ENCODE results near the gene C10orf120.

DNA sequence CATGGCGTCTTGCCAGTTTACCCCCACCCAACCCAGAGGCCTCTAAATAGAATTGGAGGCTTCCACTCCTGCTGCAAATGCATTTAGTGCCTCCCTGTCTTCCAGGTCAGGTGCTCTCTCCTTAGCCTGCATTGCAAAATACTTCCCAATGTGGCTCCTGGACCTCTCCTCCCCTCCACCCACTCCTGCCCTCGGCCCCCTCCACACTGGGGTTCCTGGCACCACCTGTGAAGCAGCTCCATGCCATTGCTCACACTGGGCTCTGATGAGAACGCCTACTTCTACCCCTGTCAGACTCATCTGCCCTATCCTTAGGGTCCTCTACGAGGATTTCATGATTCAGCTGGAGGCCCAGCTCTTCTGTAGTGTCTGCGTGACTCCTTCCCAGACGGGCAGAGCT, 37.4 kb downstream of the C10orf120 start:
- TF ChIP-seq, protein P1, sequence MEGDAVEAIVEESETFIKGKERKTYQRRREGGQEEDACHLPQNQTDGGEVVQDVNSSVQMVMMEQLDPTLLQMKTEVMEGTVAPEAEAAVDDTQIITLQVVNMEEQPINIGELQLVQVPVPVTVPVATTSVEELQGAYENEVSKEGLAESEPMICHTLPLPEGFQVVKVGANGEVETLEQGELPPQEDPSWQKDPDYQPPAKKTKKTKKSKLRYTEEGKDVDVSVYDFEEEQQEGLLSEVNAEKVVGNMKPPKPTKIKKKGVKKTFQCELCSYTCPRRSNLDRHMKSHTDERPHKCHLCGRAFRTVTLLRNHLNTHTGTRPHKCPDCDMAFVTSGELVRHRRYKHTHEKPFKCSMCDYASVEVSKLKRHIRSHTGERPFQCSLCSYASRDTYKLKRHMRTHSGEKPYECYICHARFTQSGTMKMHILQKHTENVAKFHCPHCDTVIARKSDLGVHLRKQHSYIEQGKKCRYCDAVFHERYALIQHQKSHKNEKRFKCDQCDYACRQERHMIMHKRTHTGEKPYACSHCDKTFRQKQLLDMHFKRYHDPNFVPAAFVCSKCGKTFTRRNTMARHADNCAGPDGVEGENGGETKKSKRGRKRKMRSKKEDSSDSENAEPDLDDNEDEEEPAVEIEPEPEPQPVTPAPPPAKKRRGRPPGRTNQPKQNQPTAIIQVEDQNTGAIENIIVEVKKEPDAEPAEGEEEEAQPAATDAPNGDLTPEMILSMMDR (conservative IDR thresholded peaks at IDR 0.05; ENCODE audit: low read length) = no peak
- TF ChIP-seq EZH2phosphoT487 (IDR thresholded peaks at IDR 0.05; ENCODE audit: borderline replicate concordance) = no peak
